ENCODE measurements around the gene ADAMTS6. TPM values are rescaled to one million over a fixed set of nuclear protein-coding genes. Genes with fewer than 3 reads are reported as not detected.

The ADAMTS6 gene
- total and polyA plus RNA-seq, 2 experiments from 2014 or later, result 0.78 to 2.0 TPM

DNA sequence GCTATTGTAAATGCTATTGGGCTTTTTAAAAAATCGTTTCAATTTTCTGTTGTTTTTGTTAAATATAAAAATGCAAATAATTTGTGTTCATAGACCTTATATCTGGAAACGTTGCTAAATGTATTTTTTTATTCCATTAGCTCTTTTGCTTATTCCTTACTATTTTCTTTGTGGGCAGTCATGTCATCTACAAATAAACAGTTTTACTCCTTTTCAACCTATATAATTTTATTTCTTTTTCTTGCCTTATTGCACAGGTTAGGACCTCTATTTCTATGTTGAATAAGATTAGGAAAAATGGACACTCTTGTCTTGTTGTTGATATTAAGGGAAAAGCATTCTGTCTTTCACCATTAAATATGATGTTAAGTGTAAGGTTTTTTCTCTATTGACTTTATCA, 364.2 kb downstream of the ADAMTS6 start (continued):
- TF ChIP-seq, protein P1, sequence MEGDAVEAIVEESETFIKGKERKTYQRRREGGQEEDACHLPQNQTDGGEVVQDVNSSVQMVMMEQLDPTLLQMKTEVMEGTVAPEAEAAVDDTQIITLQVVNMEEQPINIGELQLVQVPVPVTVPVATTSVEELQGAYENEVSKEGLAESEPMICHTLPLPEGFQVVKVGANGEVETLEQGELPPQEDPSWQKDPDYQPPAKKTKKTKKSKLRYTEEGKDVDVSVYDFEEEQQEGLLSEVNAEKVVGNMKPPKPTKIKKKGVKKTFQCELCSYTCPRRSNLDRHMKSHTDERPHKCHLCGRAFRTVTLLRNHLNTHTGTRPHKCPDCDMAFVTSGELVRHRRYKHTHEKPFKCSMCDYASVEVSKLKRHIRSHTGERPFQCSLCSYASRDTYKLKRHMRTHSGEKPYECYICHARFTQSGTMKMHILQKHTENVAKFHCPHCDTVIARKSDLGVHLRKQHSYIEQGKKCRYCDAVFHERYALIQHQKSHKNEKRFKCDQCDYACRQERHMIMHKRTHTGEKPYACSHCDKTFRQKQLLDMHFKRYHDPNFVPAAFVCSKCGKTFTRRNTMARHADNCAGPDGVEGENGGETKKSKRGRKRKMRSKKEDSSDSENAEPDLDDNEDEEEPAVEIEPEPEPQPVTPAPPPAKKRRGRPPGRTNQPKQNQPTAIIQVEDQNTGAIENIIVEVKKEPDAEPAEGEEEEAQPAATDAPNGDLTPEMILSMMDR (conservative IDR thresholded peaks at IDR 0.05; ENCODE audit: low read depth in 2 of 2), result no peak
- TF ChIP-seq JUNB (IDR thresholded peaks at IDR 0.05; ENCODE audit: unreplicated experiment) (no peak), CREB1 (CRISPR knock-in tag; IDR thresholded peaks at IDR 0.05; ENCODE audit: low read depth) (no peak), ETS1 (IDR thresholded peaks at IDR 0.05) (no peak)

DNA sequence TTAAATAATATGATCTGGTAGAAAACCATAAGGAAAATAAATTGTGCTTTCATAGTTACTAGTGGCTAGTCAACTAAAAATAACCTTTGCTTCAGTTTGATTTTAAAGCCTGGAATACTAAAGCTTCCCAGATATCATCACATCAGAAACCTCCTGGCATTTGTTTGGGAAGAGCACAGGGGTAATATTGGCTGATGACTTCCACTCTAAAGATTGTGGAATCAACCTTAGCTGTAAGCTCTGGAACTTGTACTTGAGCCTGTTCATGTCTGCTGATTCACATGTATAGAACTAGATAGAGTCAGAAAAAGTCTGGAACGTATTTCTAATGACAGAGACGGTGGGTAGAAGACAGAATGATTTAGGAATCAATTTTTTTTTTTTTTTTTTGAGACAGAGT, 367.9 kb downstream of the ADAMTS6 start:
- no peaks in the 10 kb centered on the region for H3F3A ChIP-seq (replicated peaks; ENCODE audit: low read depth)
- no peak for DNase-seq (ENCODE audit: low spot score)
- peaks cover 5% of the 10 kb centered on the region; the same call in 1 of the 2 replicates for H3K36me3 ChIP-seq (ENCODE audit: insufficient read depth)
- no peak overlapping the region for H3K4me3 ChIP-seq
- no peak overlapping the region for H2AFZ ChIP-seq
- H3K27ac Mint-ChIP-seq, result no peak overlapping the region
- no peaks in the 10 kb centered on the region for H3K27me3 ChIP-seq (ENCODE audit: insufficient read depth)
- H3K4me1 ChIP-seq (ENCODE audit: insufficient read depth), result no peaks in the 10 kb centered on the region
- peaks cover 13% of the 10 kb centered on the region; the same call in 2 of the 3 replicates for H3K36me3 Mint-ChIP-seq (ENCODE audit: low read depth)
- ATAC-seq, result no peak
- H3K27ac ChIP-seq (ENCODE audit: low read depth), result no peak overlapping the region
- H3K9me2 ChIP-seq (ENCODE audit: insufficient read depth), result no peaks in the 10 kb centered on the region
- H4K20me1 ChIP-seq (replicated peaks; ENCODE audit: insufficient read depth), result no peaks in the 10 kb centered on the region
- no peaks in the 10 kb centered on the region for H3K4me1 Mint-ChIP-seq
- no peak overlapping the region for H3K4me2 ChIP-seq
- no peak overlapping the region for H3K4me3 Mint-ChIP-seq
- H3K9me3 Mint-ChIP-seq, result peaks cover 26% of the 10 kb centered on the region; the same call in 2 of the 3 replicates
- H3K27me3 Mint-ChIP-seq (ENCODE audit: insufficient read depth, low read depth, poor library complexity), result peaks cover 4% of the 10 kb centered on the region
- H3K79me2 ChIP-seq (replicated peaks; ENCODE audit: insufficient read depth), result no peaks in the 10 kb centered on the region
- TF ChIP-seq JUNB (IDR thresholded peaks at IDR 0.05; ENCODE audit: unreplicated experiment) (no peak), CREB1 (CRISPR knock-in tag; IDR thresholded peaks at IDR 0.05; ENCODE audit: low read depth) (no peak), STAT1 (IDR thresholded peaks at IDR 0.05; ENCODE audit: unreplicated experiment) (no peak), ZNF114 (CRISPR knock-in tag; IDR thresholded peaks at IDR 0.05) (no peak), EZH2 (IDR thresholded peaks at IDR 0.05; ENCODE audit: low read depth, unreplicated experiment) (no peak), ETS1 (IDR thresholded peaks at IDR 0.05) (no peak), EZH2phosphoT487 (IDR thresholded peaks at IDR 0.05; ENCODE audit: unreplicated experiment) (no peak), ZNF462 (CRISPR knock-in tag; IDR thresholded peaks at IDR 0.05) (no peak), ZNF331 (CRISPR knock-in tag; IDR thresholded peaks at IDR 0.05; ENCODE audit: low read depth) (no peak), NANOG (IDR thresholded peaks at IDR 0.05; ENCODE audit: borderline replicate concordance) (no peak), POLR2AphosphoS5 (IDR thresholded peaks at IDR 0.05; ENCODE audit: low read depth) (no peak)
- TF ChIP-seq, protein P1 (conservative IDR thresholded peaks at IDR 0.05; ENCODE audit: low read depth in 2 of 2), result no peak

Measured in GM23338 (cell line).